Measurements from ENCODE around the gene SSTR3.

DNA sequence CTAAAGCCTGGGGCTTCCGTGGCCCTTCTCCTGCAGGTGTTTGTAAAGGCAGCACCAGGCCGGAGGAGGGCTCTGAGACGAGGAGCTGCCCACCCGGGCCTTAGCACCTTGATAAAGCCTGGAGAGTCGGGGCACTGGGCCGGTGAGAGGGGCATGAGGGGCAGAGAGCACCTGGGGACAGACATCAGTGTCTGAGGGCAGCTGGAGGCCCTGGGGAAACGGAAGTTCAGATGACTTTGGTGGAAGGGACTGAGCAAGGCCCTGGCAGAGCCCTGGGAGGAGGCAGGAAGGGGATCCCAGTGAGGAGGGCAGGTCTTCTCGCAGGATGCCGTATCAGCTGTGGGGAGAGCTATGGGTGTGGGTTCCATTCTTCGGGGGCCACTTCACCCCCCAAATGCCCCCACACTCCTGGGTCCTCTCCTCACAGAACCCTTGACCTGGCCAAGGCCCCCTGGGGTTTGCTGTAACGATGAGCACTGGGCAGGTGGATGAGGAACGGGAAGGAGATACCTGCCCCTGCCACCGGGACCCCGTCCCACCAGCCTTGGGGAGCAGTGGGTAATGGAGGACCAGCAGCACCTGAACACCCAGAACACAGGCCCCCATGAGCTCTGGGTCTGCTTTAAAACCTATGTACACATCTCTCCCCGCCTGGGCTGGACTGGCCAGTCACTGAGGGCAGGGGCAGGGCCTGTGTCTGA is 31.6 kb downstream of the SSTR3 start:
- TF ChIP-seq, protein P1, sequence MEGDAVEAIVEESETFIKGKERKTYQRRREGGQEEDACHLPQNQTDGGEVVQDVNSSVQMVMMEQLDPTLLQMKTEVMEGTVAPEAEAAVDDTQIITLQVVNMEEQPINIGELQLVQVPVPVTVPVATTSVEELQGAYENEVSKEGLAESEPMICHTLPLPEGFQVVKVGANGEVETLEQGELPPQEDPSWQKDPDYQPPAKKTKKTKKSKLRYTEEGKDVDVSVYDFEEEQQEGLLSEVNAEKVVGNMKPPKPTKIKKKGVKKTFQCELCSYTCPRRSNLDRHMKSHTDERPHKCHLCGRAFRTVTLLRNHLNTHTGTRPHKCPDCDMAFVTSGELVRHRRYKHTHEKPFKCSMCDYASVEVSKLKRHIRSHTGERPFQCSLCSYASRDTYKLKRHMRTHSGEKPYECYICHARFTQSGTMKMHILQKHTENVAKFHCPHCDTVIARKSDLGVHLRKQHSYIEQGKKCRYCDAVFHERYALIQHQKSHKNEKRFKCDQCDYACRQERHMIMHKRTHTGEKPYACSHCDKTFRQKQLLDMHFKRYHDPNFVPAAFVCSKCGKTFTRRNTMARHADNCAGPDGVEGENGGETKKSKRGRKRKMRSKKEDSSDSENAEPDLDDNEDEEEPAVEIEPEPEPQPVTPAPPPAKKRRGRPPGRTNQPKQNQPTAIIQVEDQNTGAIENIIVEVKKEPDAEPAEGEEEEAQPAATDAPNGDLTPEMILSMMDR (conservative IDR thresholded peaks at IDR 0.05 in 1 of 2, IDR thresholded peaks at IDR 0.05 in 1 of 2; ENCODE audit: extremely low read depth in 1 of 2, insufficient read depth in 1 of 2, low read depth in 1 of 2, low read length in 2 of 2) = no peak
- TF ChIP-seq EZH2 (IDR thresholded peaks at IDR 0.05; ENCODE audit: borderline replicate concordance, low read length) = no peak
